SK-N-SH (cell line): ENCODE data around the gene SBSN. TPM values are rescaled to one million over a fixed set of nuclear protein-coding genes. Genes with fewer than 3 reads are reported as not detected.

ENCODE experiments used
- CTCF ChIA-PET: fragments of 300-600, 350-600 bp; formaldehyde crosslinking; extraction: SDS; loops from one replicate; lab custom pipeline; 2021; lab: Yijun Ruan, JAX
- POLR2A ChIA-PET: fragments of 350-600 bp; sonication (Branson Sonifier 250); formaldehyde crosslinking; extraction: SDS; loops from one replicate; lab custom pipeline; 2020; ENCODE audit warnings: antibody characterized with exemption, inconsistent platforms; lab: Yijun Ruan, JAX
- DNase-seq: peaks from one replicate; pipeline ENCODE4 v3.0.0; 2012
- H2AFZ ChIP-seq: fragments of 200-600 bp; sonication (generic); 2 replicates; pipeline ENCODE4 v1.8.1; 2016; ENCODE audit warnings: antibody characterized with exemption, mild to moderate bottlenecking, low read depth
- H3F3A ChIP-seq: fragments of 200-600 bp; sonication (generic); replicated peaks from 2 replicates; pipeline ENCODE3; 2016; ENCODE audit warnings: antibody characterized with exemption, mild to moderate bottlenecking; ENCODE audit not compliant: insufficient read depth
- H3K27ac ChIP-seq, 2 experiments: fragments of 200-500 bp in 1 of 2; fragments of 200-600 bp in 1 of 2; sonication (Bioruptor generic) in 1 of 2; sonication (generic), shearing (Covaris generic) in 1 of 2; 2 replicates each; pipeline versions ENCODE4 v1.5.1 to v1.6.1; 2014 to 2016; ENCODE audit warnings: low read depth in 2 of 2, inconsistent platforms in 1 of 2, low read length in 1 of 2, mild to moderate bottlenecking in 1 of 2, mixed read lengths in 1 of 2
- H3K27me3 ChIP-seq: fragments of 200-600 bp; sonication (generic), shearing (Covaris generic); 2 replicates; pipeline ENCODE4 v1.6.1; 2016; ENCODE audit warnings: mixed run types; ENCODE audit not compliant: insufficient read depth
- H3K36me3 ChIP-seq, 2 experiments: fragments of 200-500 bp in 1 of 2; fragments of 200-600 bp in 1 of 2; sonication (Bioruptor generic) in 1 of 2; sonication (generic) in 1 of 2; replicated peaks in 1 of 2; 2 replicates each; pipeline versions ENCODE3 to v1.5.1; 2014 to 2016; ENCODE audit warnings: low read length in 1 of 2, mild to moderate bottlenecking in 1 of 2; ENCODE audit not compliant: insufficient read depth in 2 of 2, control insufficient read depth in 1 of 2
- H3K4me1 ChIP-seq, 2 experiments: fragments of 200-500 bp in 1 of 2; fragments of 200-600 bp in 1 of 2; sonication (Bioruptor generic) in 1 of 2; sonication (generic), shearing (Covaris generic) in 1 of 2; 2 replicates each; pipeline versions ENCODE4 v1.5.1 to v1.6.1; 2014 to 2016; ENCODE audit warnings: low read depth in 1 of 2, low read length in 1 of 2, mixed run types in 1 of 2; ENCODE audit not compliant: insufficient read depth in 2 of 2, control insufficient read depth in 1 of 2
- H3K4me2 ChIP-seq: fragments of 200-600 bp; sonication (generic), shearing (Covaris generic); 2 replicates; pipeline ENCODE4 v1.6.1; 2017; ENCODE audit warnings: mixed run types
- H3K4me3 ChIP-seq, 2 experiments: fragments of 200-500 bp in 1 of 2; fragments of 200-600 bp in 1 of 2; sonication (Bioruptor generic) in 1 of 2; sonication (generic), shearing (Covaris generic) in 1 of 2; 2 replicates each; pipeline versions ENCODE4 v1.5.1 to v1.8.1; 2014 to 2016; ENCODE audit warnings: low read depth in 2 of 2, inconsistent platforms in 1 of 2, low read length in 1 of 2, mild to moderate bottlenecking in 1 of 2, mixed read lengths in 1 of 2, moderate library complexity in 1 of 2
- H3K79me2 ChIP-seq: fragments of 200-600 bp; sonication (generic); 2 replicates; pipeline ENCODE4 v1.8.1; 2017; ENCODE audit warnings: mild to moderate bottlenecking; ENCODE audit not compliant: insufficient read depth
- H3K9ac ChIP-seq: fragments of 200-600 bp; sonication (generic); 2 replicates; pipeline ENCODE4 v1.6.1; 2017; ENCODE audit warnings: mixed run types
- H3K9me2 ChIP-seq: fragments of 200-600 bp; sonication (generic); 2 replicates; pipeline ENCODE4 v1.6.1; 2017; ENCODE audit warnings: mixed run types
- H3K9me3 ChIP-seq: fragments of 200-600 bp; sonication (generic); 2 replicates; pipeline ENCODE4 v1.6.1; 2017; ENCODE audit warnings: mixed run types, mild to moderate bottlenecking, moderate library complexity
- H4K20me1 ChIP-seq: fragments of 200-600 bp; sonication (generic); 2 replicates; pipeline ENCODE4 v1.6.1; 2017; ENCODE audit warnings: mild to moderate bottlenecking, mixed run types; ENCODE audit not compliant: insufficient read depth
- EP300 ChIP-seq, 2 experiments: IDR thresholded peaks; 2 replicates each; pipeline versions ENCODE4 v1.4.0 to v1.6.1; 2012; ENCODE audit warnings: borderline replicate concordance in 1 of 2, low read depth in 1 of 2, low read length in 1 of 2
- EZH2phosphoT487 ChIP-seq: fragments of 200-600 bp; sonication (generic); IDR thresholded peaks from 2 replicates; pipeline ENCODE4 v1.6.1; 2017; ENCODE audit warnings: low read depth, mixed run types, mild to moderate bottlenecking, antibody characterized with exemption, moderate library complexity, borderline replicate concordance
- FOSL2 ChIP-seq: IDR thresholded peaks from 2 replicates; pipeline ENCODE4 v1.4.0; 2012; ENCODE audit warnings: low read depth, mild to moderate bottlenecking, moderate library complexity, borderline replicate concordance
- FOXJ3 ChIP-seq: sonication (generic); formaldehyde crosslinking; IDR thresholded peaks from 2 replicates; pipeline ENCODE4 v1.5.1; 2020; ENCODE audit warnings: mild to moderate bottlenecking, missing genetic modification reagents
- FOXM1 ChIP-seq: IDR thresholded peaks from 2 replicates; pipeline ENCODE4 v1.4.0; 2012; ENCODE audit warnings: low read depth, mild to moderate bottlenecking
- JUND ChIP-seq: IDR thresholded peaks from 2 replicates; pipeline ENCODE4 v1.4.0; 2012
- NFIC ChIP-seq: IDR thresholded peaks from 2 replicates; pipeline ENCODE4 v1.4.0; 2012; ENCODE audit warnings: borderline replicate concordance
- NRF1 ChIP-seq: IDR thresholded peaks from 2 replicates; pipeline ENCODE4 v1.6.1; 2012; ENCODE audit warnings: low read depth, mild to moderate bottlenecking, low read length
- RAD21 ChIP-seq: IDR thresholded peaks from 2 replicates; pipeline ENCODE4 v1.6.1; 2012; ENCODE audit warnings: mild to moderate bottlenecking, low read length
- RXRA ChIP-seq: IDR thresholded peaks from 2 replicates; pipeline ENCODE4 v1.4.0; 2012; ENCODE audit warnings: low read depth, mild to moderate bottlenecking, borderline replicate concordance
- SIN3A ChIP-seq: IDR thresholded peaks from 2 replicates; pipeline ENCODE4 v1.6.1; 2012; ENCODE audit warnings: low read depth, mild to moderate bottlenecking, low read length, moderate library complexity, borderline replicate concordance
- SMC3 ChIP-seq: IDR thresholded peaks from 2 replicates; pipeline ENCODE4 v1.6.1; 2012; ENCODE audit warnings: low read depth, low read length, improper control_type of control experiment
- YY1 ChIP-seq: IDR thresholded peaks from 2 replicates; pipeline ENCODE4 v1.4.0; 2012; ENCODE audit warnings: low read depth, mild to moderate bottlenecking
- WGBS: methylation state at CpG from one replicate; pipeline ENCODE4 v1.1.6; 2017; ENCODE audit warnings: low lambda C conversion rate; 5-methylcytosine and 5-hydroxymethylcytosine counted together
- polyA plus RNA-seq, 3 experiments: library from polyadenylated mRNA; depleted of rRNA; stranded (reverse); fragments of >200 nt; gene quantifications; 2 replicates each; pipeline ENCODE4 v1.2.3, GENCODE V29; 2012
- TF ChIP-seq, protein P1 (sequence below): IDR thresholded peaks from 2 replicates; pipeline ENCODE4 v1.4.0; 2012; ENCODE audit warnings: low read depth, borderline replicate concordance
- TF ChIP-seq, protein P2 (sequence below): fragments of 200-600 bp; sonication (generic); IDR thresholded peaks from 2 replicates; pipeline ENCODE4 v1.6.1; 2017; ENCODE audit warnings: antibody characterized with exemption, mild to moderate bottlenecking, moderate library complexity
- TF ChIP-seq, protein P3 (sequence below): IDR thresholded peaks from 2 replicates; pipeline ENCODE4 v1.4.0; 2012; ENCODE audit warnings: low read depth, borderline replicate concordance
- TF ChIP-seq, protein P4 (sequence below): IDR thresholded peaks from 2 replicates; pipeline ENCODE4 v1.6.1; 2012; ENCODE audit warnings: mild to moderate bottlenecking, low read depth, low read length, moderate library complexity
- TF ChIP-seq, protein P5 (sequence below): IDR thresholded peaks from 2 replicates; pipeline ENCODE4; 2012

The SBSN gene
- polyA plus RNA-seq, 1 of the 3 experiments (the other 2 are of a cell fraction): 0.25 TPM

DNA sequence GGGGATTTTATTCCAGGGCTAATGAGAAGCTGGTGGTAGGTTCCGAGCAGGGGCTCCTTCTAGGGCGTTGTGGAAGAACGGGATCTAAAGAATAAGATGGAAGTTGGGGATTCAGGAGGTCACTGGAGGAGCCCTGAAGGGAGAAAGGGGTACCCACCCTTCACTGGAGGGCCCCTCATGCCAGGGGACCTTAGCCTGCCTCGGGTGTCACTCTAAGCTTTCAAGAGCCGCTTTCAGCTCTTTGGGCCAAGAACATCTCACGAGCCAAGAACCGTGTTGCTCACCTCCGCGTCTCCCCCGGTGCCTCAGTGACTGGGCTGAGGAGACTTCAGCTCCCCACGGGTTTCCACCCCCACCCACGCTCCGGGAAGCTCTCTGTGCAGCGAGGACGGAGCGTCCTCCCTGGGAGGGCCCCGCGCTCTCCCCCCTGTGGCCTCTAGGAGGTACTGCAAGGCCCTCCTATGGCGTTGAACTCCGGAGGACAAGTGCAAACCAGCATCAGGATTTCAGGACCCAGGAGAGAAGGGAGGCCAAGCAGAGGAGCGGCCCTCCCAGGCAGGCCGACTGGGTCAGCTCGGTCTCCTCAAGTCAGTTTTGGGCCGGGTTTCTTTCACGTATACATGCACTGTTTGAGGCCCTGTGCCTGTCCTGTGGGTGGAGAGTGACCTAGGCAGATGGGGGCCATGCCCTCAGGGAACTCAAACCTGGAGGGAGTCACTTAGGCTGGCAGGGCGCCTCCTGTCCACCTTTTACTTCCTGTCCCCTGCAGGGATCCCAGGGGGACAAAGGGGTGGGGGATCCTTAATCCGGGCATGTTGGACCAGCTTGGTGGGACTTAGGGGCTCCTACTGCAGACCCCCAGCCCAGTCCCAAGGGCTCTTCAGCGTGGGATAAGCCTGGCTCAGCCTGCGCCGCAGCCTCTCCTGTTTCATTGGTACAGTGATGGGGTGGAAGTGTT, 32.7 kb downstream of the SBSN start:
- H2AFZ ChIP-seq: no peak overlapping the region
- peaks cover 0 to 2% of the 10 kb centered on the region in 2 experiments; a peak in 1 of 4 replicates for H3K4me1 ChIP-seq
- peak; percentile 87 for DNase-seq
- H3K4me3 ChIP-seq: no peak overlapping the region
- no peak overlapping the region for H3K9ac ChIP-seq
- POLR2A ChIA-PET: no interaction called here
- no peaks in the 10 kb centered on the region for H3K79me2 ChIP-seq
- WGBS: 8% methylated on average over 28 of the region's 30 CpGs
- H3K4me2 ChIP-seq: no peak overlapping the region
- H3K27me3 ChIP-seq: peaks cover 89% of the 10 kb centered on the region
- CTCF ChIA-PET: interaction anchor here (0.5 to 8.1 kb wide), 53 partner anchors 10 to 292 kb away, joined by 3 to 127 read pairs (median 4); partner anchors contain the start of genes FFAR1, FFAR3, GPR42 and USF2
- no peak overlapping the region for H3K27ac ChIP-seq
- H3K36me3 ChIP-seq: no peaks in the 10 kb centered on the region
- H3K9me3 ChIP-seq: no peaks in the 10 kb centered on the region
- no peaks in the 10 kb centered on the region for H4K20me1 ChIP-seq
- no peaks in the 10 kb centered on the region for H3F3A ChIP-seq
- H3K9me2 ChIP-seq: no peaks in the 10 kb centered on the region
- TF ChIP-seq, protein P1, sequence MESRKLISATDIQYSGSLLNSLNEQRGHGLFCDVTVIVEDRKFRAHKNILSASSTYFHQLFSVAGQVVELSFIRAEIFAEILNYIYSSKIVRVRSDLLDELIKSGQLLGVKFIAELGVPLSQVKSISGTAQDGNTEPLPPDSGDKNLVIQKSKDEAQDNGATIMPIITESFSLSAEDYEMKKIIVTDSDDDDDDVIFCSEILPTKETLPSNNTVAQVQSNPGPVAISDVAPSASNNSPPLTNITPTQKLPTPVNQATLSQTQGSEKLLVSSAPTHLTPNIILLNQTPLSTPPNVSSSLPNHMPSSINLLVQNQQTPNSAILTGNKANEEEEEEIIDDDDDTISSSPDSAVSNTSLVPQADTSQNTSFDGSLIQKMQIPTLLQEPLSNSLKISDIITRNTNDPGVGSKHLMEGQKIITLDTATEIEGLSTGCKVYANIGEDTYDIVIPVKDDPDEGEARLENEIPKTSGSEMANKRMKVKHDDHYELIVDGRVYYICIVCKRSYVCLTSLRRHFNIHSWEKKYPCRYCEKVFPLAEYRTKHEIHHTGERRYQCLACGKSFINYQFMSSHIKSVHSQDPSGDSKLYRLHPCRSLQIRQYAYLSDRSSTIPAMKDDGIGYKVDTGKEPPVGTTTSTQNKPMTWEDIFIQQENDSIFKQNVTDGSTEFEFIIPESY: no peak
- TF ChIP-seq EZH2phosphoT487 (no peak), FOXJ3 (CRISPR knock-in tag) (no peak), SIN3A (no peak), FOSL2 (no peak), RAD21 (peak; percentile 67), RXRA (no peak), NFIC (no peak), FOXM1 (no peak), JUND (no peak), NRF1 (no peak), SMC3 (peak; percentile 81), EP300 (IDR thresholded peaks at IDR 0.05; ENCODE audit: borderline replicate concordance in 1 of 2, low read depth in 1 of 2, low read length in 1 of 2) (no peak), YY1 (no peak)
- TF ChIP-seq, protein P2, sequence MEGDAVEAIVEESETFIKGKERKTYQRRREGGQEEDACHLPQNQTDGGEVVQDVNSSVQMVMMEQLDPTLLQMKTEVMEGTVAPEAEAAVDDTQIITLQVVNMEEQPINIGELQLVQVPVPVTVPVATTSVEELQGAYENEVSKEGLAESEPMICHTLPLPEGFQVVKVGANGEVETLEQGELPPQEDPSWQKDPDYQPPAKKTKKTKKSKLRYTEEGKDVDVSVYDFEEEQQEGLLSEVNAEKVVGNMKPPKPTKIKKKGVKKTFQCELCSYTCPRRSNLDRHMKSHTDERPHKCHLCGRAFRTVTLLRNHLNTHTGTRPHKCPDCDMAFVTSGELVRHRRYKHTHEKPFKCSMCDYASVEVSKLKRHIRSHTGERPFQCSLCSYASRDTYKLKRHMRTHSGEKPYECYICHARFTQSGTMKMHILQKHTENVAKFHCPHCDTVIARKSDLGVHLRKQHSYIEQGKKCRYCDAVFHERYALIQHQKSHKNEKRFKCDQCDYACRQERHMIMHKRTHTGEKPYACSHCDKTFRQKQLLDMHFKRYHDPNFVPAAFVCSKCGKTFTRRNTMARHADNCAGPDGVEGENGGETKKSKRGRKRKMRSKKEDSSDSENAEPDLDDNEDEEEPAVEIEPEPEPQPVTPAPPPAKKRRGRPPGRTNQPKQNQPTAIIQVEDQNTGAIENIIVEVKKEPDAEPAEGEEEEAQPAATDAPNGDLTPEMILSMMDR: peak; percentile 81
- TF ChIP-seq, protein P3, sequence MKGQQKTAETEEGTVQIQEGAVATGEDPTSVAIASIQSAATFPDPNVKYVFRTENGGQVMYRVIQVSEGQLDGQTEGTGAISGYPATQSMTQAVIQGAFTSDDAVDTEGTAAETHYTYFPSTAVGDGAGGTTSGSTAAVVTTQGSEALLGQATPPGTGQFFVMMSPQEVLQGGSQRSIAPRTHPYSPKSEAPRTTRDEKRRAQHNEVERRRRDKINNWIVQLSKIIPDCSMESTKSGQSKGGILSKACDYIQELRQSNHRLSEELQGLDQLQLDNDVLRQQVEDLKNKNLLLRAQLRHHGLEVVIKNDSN: no peak
- TF ChIP-seq, protein P4, sequence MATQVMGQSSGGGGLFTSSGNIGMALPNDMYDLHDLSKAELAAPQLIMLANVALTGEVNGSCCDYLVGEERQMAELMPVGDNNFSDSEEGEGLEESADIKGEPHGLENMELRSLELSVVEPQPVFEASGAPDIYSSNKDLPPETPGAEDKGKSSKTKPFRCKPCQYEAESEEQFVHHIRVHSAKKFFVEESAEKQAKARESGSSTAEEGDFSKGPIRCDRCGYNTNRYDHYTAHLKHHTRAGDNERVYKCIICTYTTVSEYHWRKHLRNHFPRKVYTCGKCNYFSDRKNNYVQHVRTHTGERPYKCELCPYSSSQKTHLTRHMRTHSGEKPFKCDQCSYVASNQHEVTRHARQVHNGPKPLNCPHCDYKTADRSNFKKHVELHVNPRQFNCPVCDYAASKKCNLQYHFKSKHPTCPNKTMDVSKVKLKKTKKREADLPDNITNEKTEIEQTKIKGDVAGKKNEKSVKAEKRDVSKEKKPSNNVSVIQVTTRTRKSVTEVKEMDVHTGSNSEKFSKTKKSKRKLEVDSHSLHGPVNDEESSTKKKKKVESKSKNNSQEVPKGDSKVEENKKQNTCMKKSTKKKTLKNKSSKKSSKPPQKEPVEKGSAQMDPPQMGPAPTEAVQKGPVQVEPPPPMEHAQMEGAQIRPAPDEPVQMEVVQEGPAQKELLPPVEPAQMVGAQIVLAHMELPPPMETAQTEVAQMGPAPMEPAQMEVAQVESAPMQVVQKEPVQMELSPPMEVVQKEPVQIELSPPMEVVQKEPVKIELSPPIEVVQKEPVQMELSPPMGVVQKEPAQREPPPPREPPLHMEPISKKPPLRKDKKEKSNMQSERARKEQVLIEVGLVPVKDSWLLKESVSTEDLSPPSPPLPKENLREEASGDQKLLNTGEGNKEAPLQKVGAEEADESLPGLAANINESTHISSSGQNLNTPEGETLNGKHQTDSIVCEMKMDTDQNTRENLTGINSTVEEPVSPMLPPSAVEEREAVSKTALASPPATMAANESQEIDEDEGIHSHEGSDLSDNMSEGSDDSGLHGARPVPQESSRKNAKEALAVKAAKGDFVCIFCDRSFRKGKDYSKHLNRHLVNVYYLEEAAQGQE: peak; percentile 60; the same call in 1 of the 2 replicates
- TF ChIP-seq, protein P5, sequence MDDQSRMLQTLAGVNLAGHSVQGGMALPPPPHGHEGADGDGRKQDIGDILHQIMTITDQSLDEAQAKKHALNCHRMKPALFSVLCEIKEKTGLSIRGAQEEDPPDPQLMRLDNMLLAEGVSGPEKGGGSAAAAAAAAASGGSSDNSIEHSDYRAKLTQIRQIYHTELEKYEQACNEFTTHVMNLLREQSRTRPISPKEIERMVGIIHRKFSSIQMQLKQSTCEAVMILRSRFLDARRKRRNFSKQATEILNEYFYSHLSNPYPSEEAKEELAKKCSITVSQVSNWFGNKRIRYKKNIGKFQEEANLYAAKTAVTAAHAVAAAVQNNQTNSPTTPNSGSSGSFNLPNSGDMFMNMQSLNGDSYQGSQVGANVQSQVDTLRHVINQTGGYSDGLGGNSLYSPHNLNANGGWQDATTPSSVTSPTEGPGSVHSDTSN: no peak
